AG04449 (cell line): Measurements from ENCODE around the gene POLR3C.

Experiments
- CTCF ChIA-PET: fragments of 350-600 bp; formaldehyde crosslinking; extraction: SDS; loops from one replicate; lab custom pipeline; 2021; ENCODE audit warnings: antibody characterized with exemption; lab: Yijun Ruan, JAX
- POLR2A ChIA-PET: fragments of 400-600, 350-600 bp; formaldehyde crosslinking; extraction: SDS; loops from one replicate; lab custom pipeline; 2020; ENCODE audit warnings: antibody characterized with exemption, inconsistent platforms; lab: Yijun Ruan, JAX
- DNase-seq: peaks from one replicate; pipeline ENCODE4 v3.0.0-alpha.2; 2010; ENCODE audit warnings: low read depth, low spot score
- H3K4me3 ChIP-seq: 2 replicates; pipeline ENCODE4 v1.5.1; 2011; ENCODE audit warnings: low read depth, mild to moderate bottlenecking, control low read depth, low read length
- CTCF ChIP-seq: IDR thresholded peaks from one replicate; pipeline ENCODE4 v1.5.1; 2011; ENCODE audit warnings: mild to moderate bottlenecking, moderate library complexity, low read length, control low read depth, inconsistent platforms; ENCODE audit not compliant: insufficient read depth; ENCODE audit errors: missing control alignments

The POLR3C gene

GRCh38 chr1:145884675-145885074, 60.7 kb downstream of the POLR3C start:
- TF ChIP-seq CTCF: no peak
- no peak overlapping the region for H3K4me3 ChIP-seq
- CTCF ChIA-PET: interaction anchor here (1.5 to 16.3 kb wide), 3 partner anchors 7 to 27 kb away, joined by 3 to 469 read pairs (median 22); partner anchors contain the start of genes ITGA10 and PEX11B
- POLR2A ChIA-PET: interaction anchor here (2.0 kb wide), 1 partner anchor 26 kb away, joined by 10 read pairs; the partner anchor contains the start of gene PIAS3
- DNase-seq: peak; percentile 26

GRCh38 chr1:145885738-145886287, 61.8 kb downstream of the POLR3C start, which contains the start of gene ANKRD35:
ANKRD35 (minus strand) TSS chr1:145885866; CDS start chr1:145885758, 108 bp downstream.
- DNase-seq: no peak
- POLR2A ChIA-PET: interaction anchor here (1.0 to 2.0 kb wide), 2 partner anchors 27 to 78 kb away, joined by 3 to 10 read pairs; partner anchors contain the start of genes ANKRD34A, PIAS3 and POLR3GL
- CTCF ChIA-PET: interaction anchor here (0.6 to 16.3 kb wide), 6 partner anchors 10 to 40 kb away, joined by 3 to 469 read pairs (median 3); partner anchors contain the start of genes ITGA10, NUDT17 and PEX11B
- H3K4me3 ChIP-seq: peak within 1 kb of the TSS; percentile 74
- TF ChIP-seq CTCF: no peak

GRCh38 chr1:145886390-145886789, 62.4 kb downstream of the POLR3C start:
- POLR2A ChIA-PET: interaction anchor here (2.0 kb wide), 1 partner anchor 28 kb away, joined by 10 read pairs; the partner anchor contains the start of gene PIAS3
- CTCF ChIA-PET: interaction anchor here (1.0 to 16.3 kb wide), 4 partner anchors 9 to 41 kb away, joined by 3 to 469 read pairs (median 3); partner anchors contain the start of genes ITGA10 and PEX11B
- TF ChIP-seq CTCF: no peak
- DNase-seq: no peak
- peak overlapping the region; percentile 74 for H3K4me3 ChIP-seq

GRCh38 chr1:145886816-145887215, 62.8 kb downstream of the POLR3C start:
- TF ChIP-seq CTCF: no peak
- H3K4me3 ChIP-seq: no peak overlapping the region
- DNase-seq: no peak
- ChIA-PET CTCF (interaction anchor here (1.0 to 16.3 kb wide), 4 partner anchors 9 to 42 kb away, joined by 3 to 469 read pairs (median 3); partner anchors contain the start of genes ITGA10 and PEX11B), POLR2A (interaction anchor here (2.0 kb wide), 1 partner anchor 28 kb away, joined by 10 read pairs; the partner anchor contains the start of gene PIAS3)

GRCh38 chr1:145887631-145888030, 63.6 kb downstream of the POLR3C start:
- no peak overlapping the region for H3K4me3 ChIP-seq
- ChIA-PET CTCF (interaction anchor here (1.1 to 16.3 kb wide), 2 partner anchors 24 to 28 kb away, joined by 4 to 469 read pairs; partner anchors contain the start of genes ITGA10 and PEX11B), POLR2A (no interaction called here)
- DNase-seq: no peak
- TF ChIP-seq CTCF: no peak

GRCh38 chr1:145889722-145890121, 65.7 kb downstream of the POLR3C start:
- POLR2A ChIA-PET: no interaction called here
- CTCF ChIA-PET: interaction anchor here (3.2 to 16.3 kb wide), 10 partner anchors 9 to 123 kb away, joined by 18 to 469 read pairs (median 28); partner anchors contain the start of genes ITGA10, NUDT17, PEX11B and PIAS3

More at GRCh38 chr1:145889722-145890121, 65.7 kb downstream of the POLR3C start:
- no peak for DNase-seq
- TF ChIP-seq CTCF: no peak
- H3K4me3 ChIP-seq: no peak overlapping the region
